GM12891 (cell line): ENCODE measurements around the gene C2CD3.

Experiments
- POLR2A ChIP-seq: IDR thresholded peaks from 2 replicates; pipeline ENCODE4 v1.6.1; 2011; ENCODE audit warnings: low read depth, low read length, control low read depth
- POLR2AphosphoS5 ChIP-seq: IDR thresholded peaks from 2 replicates; pipeline ENCODE4 v1.6.1; 2011; ENCODE audit warnings: low read depth, low read length, control low read depth
- POU2F2 ChIP-seq: IDR thresholded peaks from 2 replicates; pipeline ENCODE4 v1.6.1; 2011; ENCODE audit warnings: low read depth, mild to moderate bottlenecking, control low read depth, low read length, moderate library complexity
- SPI1 ChIP-seq: IDR thresholded peaks from 2 replicates; pipeline ENCODE4 v1.6.1; 2011; ENCODE audit warnings: low read depth, low read length, control low read depth

GRCh38 chr11:74159642-74160041 lies 11.2 kb downstream of the C2CD3 start:
- TF ChIP-seq POU2F2 (no peak), POLR2A (no peak), SPI1 (no peak), POLR2AphosphoS5 (no peak)
